Left colon (tissue), 2 donors: ENCODE results near the gene TMED1. TPM values are rescaled to one million over a fixed set of nuclear protein-coding genes. Genes with fewer than 3 reads are reported as not detected.
"Not testable (repeated sequence)": the region's sequence is repeated elsewhere in the genome, so short reads cannot be mapped to it uniquely, and the experiment has no call there.

Source experiments
- ATAC-seq: fragments of 200-7000 bp; cut with Tn5 transposase; one replicate; pipeline ENCODE4 v1.9.1; 2020; ENCODE audit warnings: mild to moderate bottlenecking, moderate library complexity
- DNase-seq, 2 donors: peaks; one replicate each; pipeline ENCODE4 v3.0.0-alpha.2; 2020
- intact Hi-C, 2 donors: fragments of 100-400 bp; cut with DNase I in 1 of 2; cut with micrococcal nuclease in 1 of 2; formaldehyde crosslinking; loops; one replicate each; pipeline versions ENCODE4 v1.11.2 to v1.14.0; 2022; cut with DNase I, micrococcal nuclease
- long read RNA-seq: library from polyadenylated mRNA; unstranded; transcript quantifications from one replicate; pipeline ENCODE4 v2.0.0, GENCODE V29; 2021
- total RNA-seq, 2 donors: library from RNA; stranded (reverse); fragmentation: NEBNext Ultra II Directional; extraction: Animal tissue kit (Norgen Biotek cat#: 25700); gene quantifications; one replicate each; pipeline ENCODE4 v1.2.1, GENCODE V29; 2021
- donor health status: DM: no; HTN: no; CAD: no.
- donor health status: DM: yes; HTN: yes; CAD: no.

Gene TMED1
- total RNA-seq, result 10 to 100 TPM; 16.9 to 19.5 TPM
- long read RNA-seq, transcript TMED1-201 (4 exons, 1,340 nt), result major isoform, 24 of 26 reads
- long read RNA-seq, partial matches to known transcripts, result 1 of 26 reads
- long read RNA-seq, other reads (novel, unspliced or antisense), result 1 of 26 reads

- DNase-seq (peak; percentile 93 to 100), ATAC-seq (peak; percentile 82)
- intact Hi-C loops, result no loop called here
Measured at GRCh38 chr19:10835754-10836478, at the start of gene TMED1. TMED1 (minus strand) TSS chr19:10836212; CDS start chr19:10836191, 21 bp downstream.

- intact Hi-C loops, result no loop called here
- ATAC-seq, result no peak
Measured at GRCh38 chr19:10885201-10886169, 49.5 kb upstream of the TMED1 start.

DNA sequence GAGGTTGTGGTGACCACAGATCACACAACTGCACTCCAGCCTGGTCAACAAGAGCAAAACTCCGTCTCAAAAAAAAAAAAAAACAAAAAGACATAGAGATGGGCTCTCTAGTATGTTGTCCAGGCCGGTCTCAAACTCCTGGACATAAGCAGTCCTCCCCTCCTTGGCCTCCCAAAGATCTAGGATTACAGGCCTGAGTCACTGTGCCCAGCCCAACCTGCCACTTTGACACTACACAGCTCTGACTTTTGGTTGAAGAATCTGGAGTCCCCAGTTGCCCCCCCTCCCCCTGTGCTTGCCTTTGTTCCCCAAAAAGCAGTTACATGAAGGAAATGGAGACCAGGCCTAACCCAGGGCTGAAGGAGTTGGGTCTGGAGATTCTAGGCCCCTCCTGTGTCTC, 48.3 kb upstream of the TMED1 start:
- intact Hi-C loops, result no loop called here
- no peak for DNase-seq
- no peak for ATAC-seq

More at GRCh38 chr19:10885201-10886169, 49.5 kb upstream of the TMED1 start:
- DNase-seq, result no peak

DNA sequence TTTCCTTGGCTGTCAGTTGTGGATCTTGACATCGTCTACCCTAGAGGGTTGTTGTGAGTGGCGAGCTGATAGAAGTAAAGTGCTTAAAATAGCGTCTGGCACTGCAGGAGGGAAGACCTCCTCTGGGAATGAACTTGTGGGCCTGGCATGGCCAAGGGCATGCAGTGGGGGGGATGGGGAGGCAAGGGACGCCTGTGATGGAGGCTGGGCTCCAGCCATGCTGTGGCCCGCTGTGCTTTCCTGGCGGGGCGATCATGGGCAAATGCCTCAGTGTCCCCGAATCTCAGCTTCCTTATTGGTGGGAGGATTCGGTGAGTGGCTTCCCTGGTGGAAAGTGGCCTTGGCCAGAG, 46.1 kb upstream of the TMED1 start:
- DNase-seq (no peak), ATAC-seq (no peak)
- intact Hi-C loops, result no loop called here

DNA sequence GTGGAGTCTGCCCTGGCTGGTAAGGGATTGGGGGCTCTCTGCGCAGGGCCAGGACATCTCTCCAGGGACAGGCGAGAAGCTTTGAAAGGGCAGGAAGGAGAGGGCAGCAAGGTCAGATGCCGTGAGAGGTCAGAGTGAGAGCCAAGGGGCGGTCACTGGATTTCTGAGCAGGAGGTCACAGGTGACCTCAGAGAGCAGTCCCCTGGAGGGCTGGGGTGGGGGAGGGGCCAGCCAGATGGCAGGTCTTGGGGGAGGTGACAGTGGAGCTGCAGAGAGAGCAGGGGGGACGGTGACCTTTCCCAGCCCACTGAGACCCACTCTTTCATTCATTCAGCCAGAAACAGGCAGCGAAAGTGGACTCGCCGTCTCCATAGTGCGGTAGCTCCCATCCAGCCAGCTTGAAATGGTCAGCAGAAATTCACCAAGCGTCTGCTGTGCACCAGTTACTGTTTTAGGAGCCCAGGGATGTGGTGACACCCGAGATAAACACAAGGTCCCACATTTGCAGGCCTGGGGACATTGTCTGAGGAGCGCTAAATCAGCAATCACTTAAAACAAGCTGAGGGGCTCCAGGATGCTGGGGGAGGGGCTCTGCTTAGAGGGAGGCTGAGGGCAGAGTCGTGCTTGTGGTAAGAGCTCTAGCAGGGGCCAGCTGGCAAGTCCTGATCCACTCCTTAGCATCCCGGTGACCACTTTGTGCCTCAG, 45.5 kb upstream of the TMED1 start:
- ATAC-seq, result no peak
- no peak for DNase-seq
- intact Hi-C loops, result no loop called here

DNA sequence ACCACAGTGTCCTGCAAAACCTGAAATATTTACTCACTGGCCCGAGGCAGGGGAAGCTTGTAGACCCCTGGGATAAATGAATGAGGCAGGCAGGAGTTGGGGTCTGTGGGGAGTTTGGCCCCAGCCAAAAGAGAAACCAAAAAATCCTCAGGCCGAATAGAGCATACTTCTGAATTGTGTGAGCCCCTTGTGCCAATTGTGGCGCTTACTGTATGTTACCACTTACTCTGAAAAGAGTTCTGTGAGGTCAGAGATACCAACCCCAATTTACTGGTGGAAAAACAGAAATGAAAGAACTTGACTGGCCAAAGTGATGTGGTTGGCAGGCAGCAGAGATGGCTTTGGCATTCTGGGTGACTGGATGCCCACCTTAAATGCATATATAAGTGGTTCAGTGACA, 42.2 kb upstream of the TMED1 start:
- intact Hi-C loops, result no loop called here
- DNase-seq (no peak), ATAC-seq (no peak)

GRCh38 chr19:10877608-10878007, 41.6 kb upstream of the TMED1 start:
- ATAC-seq, intact Hi-C loops, DNase-seq: not testable (repeated sequence)

DNA sequence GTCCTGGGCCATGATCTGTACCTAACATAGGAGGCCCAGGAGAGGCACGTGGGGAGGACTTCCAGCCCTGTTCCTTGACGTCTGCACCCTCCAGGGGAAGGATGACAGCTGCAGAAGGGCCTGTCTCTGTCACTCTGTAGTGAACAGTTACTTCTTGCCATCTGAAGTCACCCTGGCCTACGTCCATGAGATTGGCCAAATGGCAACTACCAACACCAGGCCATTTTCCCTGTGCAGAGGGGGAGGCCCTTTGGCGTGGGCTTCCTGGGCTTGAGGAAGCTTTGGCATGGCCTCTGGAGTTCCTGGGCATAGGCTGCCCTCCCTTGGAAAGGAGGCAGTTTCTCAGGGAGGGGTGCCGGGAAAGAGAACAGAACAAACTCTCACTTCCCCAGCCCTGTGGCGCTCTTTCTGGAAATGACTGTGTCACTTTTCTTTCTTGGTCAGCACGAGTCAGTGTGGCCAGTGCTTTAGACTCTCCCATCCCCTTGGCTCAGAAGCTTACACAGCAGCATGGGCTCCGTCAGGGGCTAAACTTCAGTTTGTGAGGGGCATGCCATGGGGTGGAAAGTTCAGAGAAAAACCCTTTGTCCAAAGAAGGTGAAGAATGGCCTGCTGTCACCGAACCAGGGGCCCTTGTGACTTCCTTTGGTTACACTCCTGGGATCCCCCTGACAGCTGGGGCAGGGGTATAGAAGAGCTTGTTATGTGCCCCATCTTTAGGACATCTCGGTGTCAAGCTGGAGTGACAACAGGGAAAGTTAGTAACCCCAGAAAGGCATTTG, 40.6 kb upstream of the TMED1 start:
- ATAC-seq (no peak), DNase-seq (no peak)
- intact Hi-C loops, result no loop called here

- DNase-seq, result no peak
- intact Hi-C loops, result no loop called here
Measured at GRCh38 chr19:10874024-10874423, 38.0 kb upstream of the TMED1 start.

DNA sequence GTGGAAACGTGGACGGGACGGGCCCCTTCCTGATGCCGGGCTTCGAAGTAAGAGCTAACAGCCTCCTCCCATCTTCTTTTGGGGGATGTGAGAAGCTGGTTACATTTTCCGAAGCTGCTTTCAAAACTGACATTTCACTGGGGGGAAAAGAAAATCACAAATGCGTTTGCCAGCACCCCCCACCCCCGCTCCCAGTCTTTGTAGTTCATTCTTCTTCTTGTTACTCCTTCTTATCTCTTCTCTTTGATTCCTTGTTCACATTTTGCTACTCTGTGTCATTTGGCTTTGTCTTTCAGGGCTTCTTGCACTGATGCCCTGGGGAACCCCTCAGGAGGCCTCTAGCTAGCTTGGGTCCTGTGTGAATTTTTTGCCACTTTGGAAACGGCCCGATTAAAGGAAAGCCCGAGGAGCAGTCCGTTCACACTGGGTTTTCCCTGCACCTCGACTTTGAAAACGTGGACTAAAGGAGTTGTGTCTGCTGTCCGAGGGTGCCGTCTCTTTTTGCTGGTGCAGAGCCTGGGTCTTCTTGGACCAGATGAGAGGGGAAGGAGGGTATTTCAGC, 36.6 kb upstream of the TMED1 start:
- intact Hi-C loops, result no loop called here
- ATAC-seq (no peak), DNase-seq (no peak)

More at GRCh38 chr19:10874024-10874423, 38.0 kb upstream of the TMED1 start:
- peak; percentile 14 for ATAC-seq

GRCh38 chr19:10871711-10872545, 35.9 kb upstream of the TMED1 start:
- intact Hi-C loops, result no loop called here
- peak; percentile 63 to 64 for DNase-seq
- peak; percentile 2 for ATAC-seq

DNA sequence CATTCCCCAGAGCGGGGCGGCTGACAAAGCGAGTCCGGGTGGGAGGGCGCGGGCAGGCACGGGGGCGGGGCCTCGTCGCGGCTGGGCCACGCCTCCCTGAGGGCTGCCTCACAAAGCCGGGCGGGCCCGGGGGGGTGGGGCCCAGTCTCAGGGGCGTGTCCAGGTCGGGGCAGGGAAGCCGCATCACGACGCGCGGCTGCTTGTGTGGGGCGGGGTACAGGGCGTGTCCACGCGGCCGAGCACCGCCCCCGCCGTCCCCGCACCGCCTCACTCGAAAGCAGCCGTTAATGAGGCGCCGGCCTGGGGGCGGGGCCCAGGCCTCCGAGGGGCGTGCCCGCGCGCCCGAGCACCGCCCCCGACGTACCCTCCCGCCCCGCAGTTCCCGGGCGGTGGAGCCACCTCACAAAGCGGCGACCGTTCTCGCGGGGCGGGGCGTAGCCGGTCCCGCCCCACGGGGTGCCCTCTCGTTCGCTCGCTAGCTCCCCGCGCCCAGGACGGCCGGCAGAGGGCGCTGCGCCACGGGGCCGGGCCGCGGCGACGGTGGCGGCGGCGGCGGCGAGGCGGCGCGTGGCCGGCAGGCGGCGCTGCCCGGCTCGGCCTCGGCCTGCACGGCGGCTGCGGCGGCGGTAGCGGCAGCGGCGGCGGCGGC, 35.1 kb upstream of the TMED1 start, which contains the start of gene CARM1:
Gene CARM1 (plus strand): TSS at position 599 of the 649 bp plus-strand sequence. CDS start 150 bp downstream, outside the sequence.
- intact Hi-C loops, result no loop called here
- peak; percentile 99 for DNase-seq
- ATAC-seq, result peak; percentile 88

DNA sequence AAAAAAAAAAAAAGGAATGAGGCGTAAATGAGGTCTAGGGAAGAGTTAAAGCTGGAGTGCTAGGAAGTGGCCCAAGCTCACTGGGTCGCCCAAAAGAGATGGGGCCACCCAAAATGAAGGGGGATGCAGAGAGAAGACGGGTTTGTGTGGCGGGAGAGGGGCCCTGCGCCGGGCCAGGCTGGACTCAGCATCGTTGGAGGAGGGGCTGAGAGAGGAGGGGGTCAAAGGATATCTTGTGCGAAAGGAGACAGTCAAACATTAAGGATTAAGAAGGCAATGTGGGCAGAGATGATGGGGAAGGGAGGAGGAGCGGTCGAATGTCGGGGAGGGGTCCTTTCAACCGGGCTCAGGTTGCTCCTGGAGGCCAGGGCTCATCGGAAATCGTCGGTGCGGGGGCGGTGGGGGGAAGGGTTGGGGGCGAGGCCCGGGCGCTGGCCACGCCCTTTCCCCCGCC, 34.5 kb upstream of the TMED1 start:
- intact Hi-C loops, result no loop called here
- DNase-seq (no peak), ATAC-seq (no peak)

GRCh38 chr19:10869872-10870311, 33.9 kb upstream of the TMED1 start:
- ATAC-seq, intact Hi-C loops: not testable (repeated sequence)
- DNase-seq, result peak in 1 of 2 donors; percentile 58

- intact Hi-C loops, result no loop called here
- DNase-seq (no peak), ATAC-seq (no peak)
Measured at GRCh38 chr19:10868872-10869547, 33.0 kb upstream of the TMED1 start.

- DNase-seq (no peak), ATAC-seq (no peak)
- intact Hi-C loops, result no loop called here
Measured at GRCh38 chr19:10866495-10866894, 30.5 kb upstream of the TMED1 start.
